Stimulated activated memory B cell treated with anti-CD40 and anti-IgM and Interleukin-4, amounts not matched to agents 10 μg/mL and 1 μg/mL and 100 μg/mL, for 72 hours (primary cell): Measurements from ENCODE around the gene RAC3.

Experiments
- ATAC-seq: fragments of 150-1000 bp; cut with Tn5 transposase; 2 replicates; pipeline ENCODE4 v1.10.0; 2021
- H3K27ac Mint-ChIP-seq: one replicate; pipeline ENCODE4 v1.8.0; 2022; ENCODE audit warnings: mild to moderate bottlenecking, mixed read lengths
- H3K27me3 Mint-ChIP-seq: one replicate; pipeline ENCODE4 v1.8.0; 2022; ENCODE audit warnings: mixed read lengths
- H3K36me3 Mint-ChIP-seq: one replicate; pipeline ENCODE4 v1.8.0; 2022; ENCODE audit warnings: mixed read lengths
- H3K4me1 Mint-ChIP-seq: one replicate; pipeline ENCODE4 v1.8.0; 2022; ENCODE audit warnings: mixed read lengths
- H3K4me3 Mint-ChIP-seq: one replicate; pipeline ENCODE4 v1.8.0; 2022; ENCODE audit warnings: mild to moderate bottlenecking, moderate library complexity, mixed read lengths
- H3K9me3 Mint-ChIP-seq: one replicate; pipeline ENCODE4 v1.8.0; 2022; ENCODE audit warnings: mixed read lengths

The RAC3 gene

GRCh38 chr17:82059272-82060000 lies 28.0 kb downstream of the RAC3 start:
- Mint-ChIP-seq H3K9me3 (no peaks in the 10 kb centered on the region), H3K27ac (no peak overlapping the region), H3K36me3 (peaks cover 39% of the 10 kb centered on the region), H3K27me3 (no peaks in the 10 kb centered on the region), H3K4me3 (no peak overlapping the region), H3K4me1 (peaks cover 15% of the 10 kb centered on the region)
- ATAC-seq: no peak

DNA sequence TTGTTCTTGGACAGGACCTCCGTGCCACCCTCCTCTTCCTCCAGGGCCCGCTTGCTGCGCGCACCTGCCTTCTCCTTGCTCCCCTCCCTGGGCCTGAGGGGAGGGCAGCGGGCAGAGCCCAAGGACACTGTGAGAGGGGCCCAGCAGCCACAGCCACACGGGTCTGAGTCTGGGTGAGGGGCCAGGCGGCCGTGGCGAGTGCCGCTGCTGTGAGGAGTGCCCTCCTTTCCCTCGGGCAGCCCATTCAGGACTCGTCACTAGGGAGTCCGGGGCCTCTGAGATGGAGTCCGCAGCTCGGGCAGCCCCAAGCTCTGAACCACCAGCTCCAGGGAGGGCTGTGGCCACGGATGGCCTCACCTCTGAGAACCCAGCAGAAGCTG lies 28.5 kb downstream of the RAC3 start:
- H3K27me3 Mint-ChIP-seq: no peaks in the 10 kb centered on the region
- peaks cover 17% of the 10 kb centered on the region for H3K4me1 Mint-ChIP-seq
- ATAC-seq: no peak
- peaks cover 34% of the 10 kb centered on the region for H3K36me3 Mint-ChIP-seq
- no peak overlapping the region for H3K27ac Mint-ChIP-seq
- no peak overlapping the region for H3K4me3 Mint-ChIP-seq
- H3K9me3 Mint-ChIP-seq: no peaks in the 10 kb centered on the region

GRCh38 chr17:82060614-82061013 lies 29.1 kb downstream of the RAC3 start:
- no peak for ATAC-seq
- no peaks in the 10 kb centered on the region for H3K27me3 Mint-ChIP-seq
- no peak overlapping the region for H3K27ac Mint-ChIP-seq
- H3K9me3 Mint-ChIP-seq: no peaks in the 10 kb centered on the region
- H3K4me1 Mint-ChIP-seq: peaks cover 14% of the 10 kb centered on the region
- H3K36me3 Mint-ChIP-seq: peaks cover 30% of the 10 kb centered on the region
- no peak overlapping the region for H3K4me3 Mint-ChIP-seq

DNA sequence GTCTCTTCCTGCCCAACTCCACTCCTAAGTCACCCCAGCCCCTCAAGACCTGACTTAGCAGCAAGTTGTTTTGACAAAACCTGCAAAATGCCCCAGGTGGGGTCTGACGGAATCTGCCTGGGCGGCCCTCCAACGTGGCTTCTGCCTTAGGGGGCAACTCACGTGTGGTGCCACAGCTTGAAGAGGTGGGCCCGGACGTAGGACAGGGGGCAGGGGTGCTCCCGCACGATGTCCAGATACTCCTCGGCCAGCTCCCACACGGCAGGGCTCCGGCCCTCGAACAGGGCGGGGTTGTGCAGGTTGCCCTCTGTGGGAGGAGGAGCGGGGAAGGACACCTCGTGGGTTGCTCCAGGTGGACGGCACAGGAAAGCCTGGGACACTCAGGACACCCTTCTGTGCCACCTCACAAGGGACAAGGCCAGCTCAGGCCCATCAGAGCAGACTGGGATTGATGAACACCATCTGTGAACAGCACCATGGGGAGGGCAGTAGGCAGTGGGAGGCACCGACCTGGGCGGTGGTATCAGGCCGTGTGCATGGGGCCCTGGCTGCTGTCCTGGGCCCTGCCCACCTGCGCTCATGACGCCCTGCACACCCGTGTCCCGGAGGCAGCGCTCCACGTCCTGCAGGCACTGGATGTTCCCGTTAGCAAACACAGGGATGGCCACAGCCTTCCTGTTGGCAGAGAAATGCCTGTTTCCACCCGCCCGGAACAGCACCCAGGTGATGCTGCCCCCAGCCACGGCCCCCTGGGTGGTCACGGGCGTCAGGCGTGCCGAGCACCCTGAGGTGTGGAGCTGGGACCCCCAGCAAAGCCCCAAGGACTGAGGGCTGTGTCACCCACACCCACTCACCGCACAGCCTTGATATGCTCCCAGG lies 29.8 kb downstream of the RAC3 start:
- Mint-ChIP-seq H3K36me3 (peaks cover 30% of the 10 kb centered on the region), H3K9me3 (no peaks in the 10 kb centered on the region), H3K4me1 (peaks cover 18% of the 10 kb centered on the region), H3K27me3 (no peaks in the 10 kb centered on the region), H3K4me3 (no peak overlapping the region), H3K27ac (no peak overlapping the region)
- no peak for ATAC-seq

DNA sequence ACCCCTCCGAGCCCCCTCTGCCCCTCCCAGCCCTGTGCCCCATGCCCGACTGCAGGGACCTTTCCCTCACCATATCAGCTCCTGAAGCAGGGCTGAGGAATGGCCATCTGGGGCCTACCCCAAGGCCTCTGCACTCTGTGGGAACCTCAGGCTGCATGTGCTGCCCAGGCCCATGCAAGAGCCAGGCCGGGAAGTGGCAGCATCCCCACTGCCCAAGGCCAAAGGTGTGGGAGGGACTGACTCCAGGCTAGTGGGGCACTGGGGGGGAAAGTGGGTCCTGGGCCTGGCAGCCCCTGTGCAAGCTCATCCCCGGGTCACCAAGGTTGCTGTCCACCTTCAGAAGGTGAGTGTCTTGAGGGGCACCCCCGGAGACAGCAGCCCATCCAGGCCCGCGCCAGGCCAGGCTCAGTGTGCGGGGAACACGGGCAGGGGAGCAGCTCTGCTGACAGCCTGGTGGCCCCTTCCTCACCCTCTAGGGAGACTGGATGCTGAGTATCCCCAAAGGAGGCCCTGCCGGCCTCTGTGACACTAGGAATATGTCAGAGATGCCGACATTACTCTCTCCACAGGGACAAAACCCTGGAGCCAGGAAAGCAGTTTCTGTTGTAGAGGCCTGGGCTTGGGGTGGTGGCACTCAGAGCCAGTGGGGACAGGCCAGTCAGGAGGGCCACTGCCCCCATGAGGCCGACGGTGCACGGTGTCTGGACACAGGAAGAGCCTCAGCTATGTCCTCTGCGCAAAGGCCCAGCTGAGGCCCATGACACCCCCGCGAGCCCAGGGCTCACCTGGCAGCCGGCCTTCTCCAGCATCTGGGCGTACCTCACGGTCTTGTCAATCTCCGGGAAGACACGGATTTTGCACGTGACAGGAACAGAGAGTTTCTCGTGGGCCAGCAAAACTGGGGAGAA lies 30.9 kb downstream of the RAC3 start:
- Mint-ChIP-seq H3K4me1 (peaks cover 21% of the 10 kb centered on the region), H3K9me3 (no peaks in the 10 kb centered on the region), H3K4me3 (no peak overlapping the region), H3K27ac (no peak overlapping the region), H3K36me3 (peaks cover 24% of the 10 kb centered on the region), H3K27me3 (no peaks in the 10 kb centered on the region)
- no peak for ATAC-seq

DNA sequence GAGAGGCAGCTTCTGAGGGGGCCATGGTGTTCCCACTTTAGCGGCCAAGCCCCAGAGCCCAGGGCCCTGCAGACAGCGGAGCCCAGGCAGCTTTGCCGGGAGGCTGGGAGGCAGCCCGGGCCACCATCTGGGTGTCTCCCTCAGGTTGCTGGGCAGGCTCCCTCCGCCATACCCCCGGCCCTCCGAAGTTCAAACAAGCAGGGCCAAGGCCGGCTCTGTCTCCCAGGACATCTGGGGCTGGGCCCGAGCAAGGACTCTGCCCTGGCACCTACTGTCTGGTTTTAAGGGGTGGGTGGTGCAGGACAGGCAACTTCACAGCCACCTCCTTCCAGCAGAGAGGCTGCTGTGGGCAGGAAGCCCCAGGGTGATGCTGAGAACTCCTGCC lies 31.5 kb downstream of the RAC3 start:
- Mint-ChIP-seq H3K4me1 (peaks cover 21% of the 10 kb centered on the region), H3K9me3 (no peaks in the 10 kb centered on the region), H3K27me3 (no peaks in the 10 kb centered on the region), H3K4me3 (no peak overlapping the region), H3K36me3 (peaks cover 20% of the 10 kb centered on the region), H3K27ac (no peak overlapping the region)
- no peak for ATAC-seq

DNA sequence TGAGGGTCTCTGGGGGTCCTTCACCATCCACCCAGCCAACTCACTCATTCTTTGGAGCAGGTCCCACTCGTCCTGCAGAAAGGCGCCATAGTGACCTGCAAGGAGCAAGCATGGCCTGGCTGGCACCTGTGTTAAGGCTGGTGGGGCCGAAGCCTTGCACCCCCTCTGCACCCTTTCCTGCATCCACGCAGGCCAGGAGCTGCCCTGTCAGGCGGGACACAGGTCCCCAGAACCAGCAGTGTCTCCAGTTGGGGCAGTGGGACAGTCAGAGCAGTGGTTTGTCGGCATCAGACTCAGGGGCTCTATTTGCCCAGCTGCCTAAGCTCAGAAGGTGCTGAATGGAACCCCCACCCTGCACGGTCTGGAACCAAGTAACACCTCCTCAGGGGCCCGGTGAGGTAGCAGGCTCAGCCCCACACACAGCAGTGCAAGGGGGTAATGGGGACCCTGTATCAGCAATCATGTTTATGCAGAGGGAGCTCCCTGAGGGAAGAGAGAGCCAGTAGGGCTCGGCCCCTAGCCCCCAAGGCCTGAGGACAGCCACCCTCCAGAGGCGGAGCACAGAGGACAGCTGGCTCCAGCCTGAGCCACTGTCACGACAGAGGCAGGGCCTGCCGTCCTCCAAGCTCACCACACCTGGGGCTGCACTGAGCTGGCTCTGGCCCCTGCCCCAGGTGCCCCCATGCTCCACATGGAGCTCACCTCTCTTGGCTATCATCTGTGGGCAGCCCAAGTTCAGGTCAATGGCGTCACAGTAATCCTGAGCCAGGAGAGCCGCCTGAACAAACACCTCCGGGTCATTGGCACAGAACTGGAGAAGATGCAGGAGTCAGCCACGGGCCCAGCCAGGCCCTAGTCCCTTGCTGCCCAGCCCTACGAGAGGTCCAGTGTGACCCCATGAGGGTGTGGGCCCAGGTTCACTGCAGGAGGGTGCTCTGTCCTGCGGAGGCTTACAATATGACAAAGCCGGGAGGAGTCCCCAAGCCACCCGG lies 32.2 kb downstream of the RAC3 start:
- ATAC-seq: no peak

GRCh38 chr17:82064433-82065192 lies 33.1 kb downstream of the RAC3 start:
- H3K27ac Mint-ChIP-seq: peak overlapping the region; percentile 71
- no peaks in the 10 kb centered on the region for H3K27me3 Mint-ChIP-seq
- H3K4me1 Mint-ChIP-seq: peaks cover 21% of the 10 kb centered on the region
- no peaks in the 10 kb centered on the region for H3K9me3 Mint-ChIP-seq
- H3K4me3 Mint-ChIP-seq: peak overlapping the region; percentile 76
- H3K36me3 Mint-ChIP-seq: peaks cover 13% of the 10 kb centered on the region
- peak; percentile 9 for ATAC-seq

More for the DNA sequence above, 32.2 kb downstream of the RAC3 start:
- Mint-ChIP-seq H3K4me3 (peak overlapping the region; percentile 76), H3K27me3 (no peaks in the 10 kb centered on the region), H3K4me1 (peaks cover 21% of the 10 kb centered on the region), H3K27ac (no peak overlapping the region), H3K9me3 (no peaks in the 10 kb centered on the region), H3K36me3 (peaks cover 16% of the 10 kb centered on the region)

DNA sequence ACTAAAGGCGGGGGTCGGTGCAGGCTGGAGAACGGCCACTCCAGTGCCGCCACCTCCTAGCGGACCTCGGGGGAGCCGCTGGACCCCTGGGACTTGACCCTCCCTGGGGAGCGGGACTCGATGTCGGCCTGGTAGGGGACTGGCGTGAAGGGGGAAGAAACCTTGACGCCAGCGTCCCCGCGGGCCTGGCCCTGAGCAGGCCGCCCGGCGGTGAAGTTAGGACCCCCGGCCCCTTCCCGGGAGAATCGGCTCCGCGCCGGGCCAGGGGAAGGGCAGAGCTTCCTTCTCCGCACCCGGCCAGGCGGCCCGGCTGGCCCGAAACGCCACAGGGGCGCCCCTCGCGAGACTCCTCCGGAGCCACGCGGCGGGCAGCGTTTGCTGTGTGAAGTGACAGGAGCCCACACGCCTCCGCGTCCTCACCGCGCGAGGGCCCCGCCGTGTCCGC lies 33.7 kb downstream of the RAC3 start:
- Mint-ChIP-seq H3K4me3 (peak overlapping the region; percentile 76), H3K27ac (peak overlapping the region; percentile 93), H3K27me3 (no peaks in the 10 kb centered on the region), H3K36me3 (peaks cover 9% of the 10 kb centered on the region), H3K4me1 (peaks cover 18% of the 10 kb centered on the region), H3K9me3 (no peaks in the 10 kb centered on the region)
- peak; percentile 67 for ATAC-seq

- peak; percentile 87 for ATAC-seq
Measured at GRCh38 chr17:82065638-82066303, 34.3 kb downstream of the RAC3 start, which contains the start of gene DUS1L. TSS of gene DUS1L (minus strand) at chr17:82065804. CDS start at chr17:82065059, 745 bp downstream.

DNA sequence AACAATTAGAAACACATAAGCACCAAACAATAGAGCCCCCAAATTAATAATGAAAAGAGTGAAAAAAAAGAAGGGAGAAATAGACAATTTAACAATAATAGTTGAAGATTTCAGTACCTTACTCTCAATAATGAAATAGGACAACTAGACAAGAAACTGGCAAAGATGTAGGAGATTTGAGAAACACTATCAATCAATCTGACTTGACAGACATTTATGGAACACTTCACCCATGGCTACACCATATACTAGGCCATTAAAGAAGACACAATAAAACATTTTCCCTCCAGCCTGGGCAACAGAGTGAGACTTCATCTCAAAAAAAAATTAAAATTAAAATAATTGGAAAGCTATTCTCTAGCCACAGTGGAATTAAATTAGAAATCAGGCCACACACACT lies 39.1 kb downstream of the RAC3 start:
- Mint-ChIP-seq H3K27ac (no peak overlapping the region), H3K4me1 (peaks cover 7% of the 10 kb centered on the region), H3K4me3 (no peak overlapping the region), H3K27me3 (no peaks in the 10 kb centered on the region), H3K9me3 (no peaks in the 10 kb centered on the region), H3K36me3 (no peaks in the 10 kb centered on the region)
- no peak for ATAC-seq

More at GRCh38 chr17:82065638-82066303, 34.3 kb downstream of the RAC3 start, which contains the start of gene DUS1L:
- Mint-ChIP-seq H3K27me3 (no peaks in the 10 kb centered on the region), H3K4me3 (peak within 1 kb of the TSS; percentile 85), H3K27ac (peak within 1 kb of the TSS; percentile 93), H3K36me3 (peaks cover 7% of the 10 kb centered on the region), H3K9me3 (no peaks in the 10 kb centered on the region), H3K4me1 (peaks cover 16% of the 10 kb centered on the region)

- Mint-ChIP-seq H3K4me1 (peaks cover 5% of the 10 kb centered on the region), H3K27me3 (peaks cover 9% of the 10 kb centered on the region), H3K36me3 (peaks cover 10% of the 10 kb centered on the region), H3K4me3 (no peak overlapping the region), H3K27ac (no peak overlapping the region), H3K9me3 (no peaks in the 10 kb centered on the region)
- no peak for ATAC-seq
Measured at GRCh38 chr17:82072827-82073226, 41.3 kb downstream of the RAC3 start.

- peaks cover 9% of the 10 kb centered on the region for H3K27me3 Mint-ChIP-seq
- peaks cover 5% of the 10 kb centered on the region for H3K4me1 Mint-ChIP-seq
- no peaks in the 10 kb centered on the region for H3K9me3 Mint-ChIP-seq
- ATAC-seq: no peak
- peaks cover 16% of the 10 kb centered on the region for H3K36me3 Mint-ChIP-seq
- H3K4me3 Mint-ChIP-seq: no peak overlapping the region
- H3K27ac Mint-ChIP-seq: no peak overlapping the region
Measured at GRCh38 chr17:82073446-82073845, 42.0 kb downstream of the RAC3 start.
